Measurements from ENCODE around the gene SLC66A2. TPM values are rescaled to one million over a fixed set of nuclear protein-coding genes. Genes with fewer than 3 reads are reported as not detected.

SLC66A2 gene
- total and polyA plus RNA-seq, 2 experiments from 2014 or later, result 33.1 to 67.0 TPM

DNA sequence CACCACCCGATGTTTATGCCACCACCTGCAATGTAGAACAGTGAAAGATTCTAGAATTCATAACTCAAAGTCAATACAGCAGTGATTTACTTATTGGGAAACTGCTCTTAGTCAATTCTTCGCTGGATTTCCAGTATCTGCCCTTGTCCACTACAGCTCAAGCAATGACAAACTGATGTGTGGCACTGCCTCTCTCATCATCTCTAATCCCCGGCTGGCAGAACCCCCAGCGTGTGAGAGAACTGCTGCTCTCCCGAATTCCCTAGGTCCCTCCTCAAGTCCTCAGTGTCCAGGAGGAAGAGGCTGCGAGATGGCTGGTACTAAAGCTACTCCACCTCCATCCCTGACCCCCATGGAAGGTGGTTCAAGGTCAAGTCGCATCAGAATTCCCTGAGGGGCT, 35.3 kb upstream of the SLC66A2 start:
- peaks cover 69% of the 10 kb centered on the region for H3K79me2 ChIP-seq (ENCODE audit: insufficient read depth)
- in situ Hi-C loops (cut with MboI), result no loop called here
- no peaks in the 10 kb centered on the region for H3K9me2 ChIP-seq (ENCODE audit: insufficient read depth)
- H3K9me3 ChIP-seq (ENCODE audit: low read depth), result no peaks in the 10 kb centered on the region
- H3F3A ChIP-seq (ENCODE audit: insufficient read depth), result peaks cover 5% of the 10 kb centered on the region; the same call in 1 of the 2 replicates
- peaks cover 9% of the 10 kb centered on the region; the same call in 1 of the 2 replicates for H3K36me3 ChIP-seq (ENCODE audit: low read depth)
- no peak overlapping the region for H2AFZ ChIP-seq
- no peaks in the 10 kb centered on the region for H3K27me3 ChIP-seq (replicated peaks; ENCODE audit: insufficient read depth)
- peak overlapping the region; percentile 93 for H3K9ac ChIP-seq
- peak; percentile 49 for DNase-seq
- TF ChIP-seq EZH2 (IDR thresholded peaks at IDR 0.05; ENCODE audit: insufficient read depth, poor library complexity, severe bottlenecking) (no peak), EZH2phosphoT487 (IDR thresholded peaks at IDR 0.05; ENCODE audit: insufficient read depth, low read depth) (no peak)
- peak overlapping the region; percentile 100 for H3K4me2 ChIP-seq (ENCODE audit: unreplicated experiment)
- peak overlapping the region; percentile 93 for H3K27ac ChIP-seq
- H3K4me1 ChIP-seq (ENCODE audit: insufficient read depth), result peaks cover 9% of the 10 kb centered on the region; the same call in 1 of the 2 replicates
- WGBS, 2 experiments (ENCODE audit: low coverage in 1 of 2, low lambda C conversion rate in 2 of 2, missing lambda C conversion rate in 2 of 2), result 29 to 33% methylated on average over 7 of the region's 7 CpGs
- peaks cover 23% of the 10 kb centered on the region; the same call in 1 of the 2 replicates for H4K20me1 ChIP-seq (ENCODE audit: insufficient read depth)
- H3K4me3 ChIP-seq, result peak overlapping the region; percentile 98

DNA sequence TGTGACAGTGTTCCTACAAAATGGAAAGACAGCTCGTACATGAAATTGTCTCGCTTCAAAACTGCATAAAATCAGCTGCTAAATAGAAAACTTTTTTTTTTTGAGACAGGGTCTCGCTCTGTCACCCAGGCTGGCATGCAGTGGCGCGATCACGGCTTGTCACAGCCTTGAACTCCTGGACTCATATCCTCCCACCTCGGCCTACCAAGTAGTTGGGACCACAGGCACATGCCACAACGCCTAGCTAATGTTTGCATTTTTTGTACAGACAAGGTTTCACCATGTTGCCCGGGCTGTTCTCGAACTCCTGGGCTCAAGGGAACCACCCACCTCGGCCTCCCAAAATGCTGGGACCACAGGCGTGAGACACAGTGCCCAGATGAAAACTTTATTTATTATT, 33.7 kb upstream of the SLC66A2 start:
- no peak overlapping the region for H3K4me3 ChIP-seq
- no peaks in the 10 kb centered on the region for H3K27me3 ChIP-seq (replicated peaks; ENCODE audit: insufficient read depth)
- peaks cover 9% of the 10 kb centered on the region; the same call in 1 of the 2 replicates for H3K4me1 ChIP-seq (ENCODE audit: insufficient read depth)
- WGBS, 2 experiments (ENCODE audit: low coverage in 1 of 2, low lambda C conversion rate in 2 of 2, missing lambda C conversion rate in 2 of 2), result 92 to 93% methylated on average over 12 of the region's 12 CpGs
- H3K9me2 ChIP-seq (ENCODE audit: insufficient read depth), result no peaks in the 10 kb centered on the region
- peaks cover 23% of the 10 kb centered on the region; the same call in 1 of the 2 replicates for H4K20me1 ChIP-seq (ENCODE audit: insufficient read depth)
- no peak for TF ChIP-seq EZH2 (IDR thresholded peaks at IDR 0.05; ENCODE audit: insufficient read depth, poor library complexity, severe bottlenecking)
- TF ChIP-seq EZH2phosphoT487 (IDR thresholded peaks at IDR 0.05; ENCODE audit: insufficient read depth, low read depth), result no peak
- H3K4me2 ChIP-seq (ENCODE audit: unreplicated experiment), result no peak overlapping the region
- in situ Hi-C loops (cut with MboI), result no loop called here
- no peak overlapping the region for H2AFZ ChIP-seq
- H3K27ac ChIP-seq, result no peak overlapping the region
- DNase-seq, result no peak
- H3K79me2 ChIP-seq (ENCODE audit: insufficient read depth), result peaks cover 85% of the 10 kb centered on the region
- no peaks in the 10 kb centered on the region for H3K9me3 ChIP-seq (ENCODE audit: low read depth)
- peaks cover 5% of the 10 kb centered on the region; the same call in 1 of the 2 replicates for H3F3A ChIP-seq (ENCODE audit: insufficient read depth)
- no peak overlapping the region for H3K9ac ChIP-seq
- H3K36me3 ChIP-seq (ENCODE audit: low read depth), result peaks cover 9% of the 10 kb centered on the region; the same call in 1 of the 2 replicates

DNA sequence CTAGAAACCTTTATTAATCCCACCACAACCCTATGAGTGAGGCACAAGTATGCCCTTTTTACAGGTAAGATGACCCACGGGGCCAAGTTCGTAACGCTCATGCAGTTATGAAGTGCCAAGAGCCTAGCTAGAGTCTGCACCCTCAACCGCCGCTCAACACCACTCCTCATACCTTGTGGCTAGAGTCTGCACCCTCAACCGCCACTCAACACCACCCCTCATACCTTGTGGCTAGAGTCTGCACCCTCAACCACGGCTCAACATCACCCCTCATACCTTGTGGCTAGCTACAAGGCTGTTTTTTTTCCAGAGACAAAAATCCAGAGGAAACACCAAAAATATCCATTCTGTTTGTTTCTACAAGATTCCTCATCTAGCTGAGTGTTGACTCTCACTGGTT, 32.3 kb upstream of the SLC66A2 start:
- Histone ChIP-seq H3K4me1 (ENCODE audit: insufficient read depth) (peaks cover 4% of the 10 kb centered on the region; the same call in 1 of the 2 replicates), H3K9me2 (ENCODE audit: insufficient read depth) (no peaks in the 10 kb centered on the region), H3K27ac (no peak overlapping the region), H3K4me2 (ENCODE audit: unreplicated experiment) (no peak overlapping the region), H4K20me1 (ENCODE audit: insufficient read depth) (peaks cover 23% of the 10 kb centered on the region), H3K36me3 (ENCODE audit: low read depth) (peaks cover 9% of the 10 kb centered on the region; the same call in 1 of the 2 replicates), H3K27me3 (replicated peaks; ENCODE audit: insufficient read depth) (no peaks in the 10 kb centered on the region), H2AFZ (no peak overlapping the region), H3K9ac (no peak overlapping the region), H3K9me3 (ENCODE audit: low read depth) (no peaks in the 10 kb centered on the region), H3F3A (ENCODE audit: insufficient read depth) (peaks cover 5% of the 10 kb centered on the region; the same call in 1 of the 2 replicates), H3K79me2 (ENCODE audit: insufficient read depth) (peaks cover 95% of the 10 kb centered on the region), H3K4me3 (no peak overlapping the region)
- DNase-seq, result no peak
- in situ Hi-C loops (cut with MboI), result no loop called here
- TF ChIP-seq EZH2phosphoT487 (IDR thresholded peaks at IDR 0.05; ENCODE audit: insufficient read depth, low read depth) (no peak), EZH2 (IDR thresholded peaks at IDR 0.05; ENCODE audit: insufficient read depth, poor library complexity, severe bottlenecking) (no peak)
- 95 to 99% methylated on average over 7 of the region's 7 CpGs for WGBS, 2 experiments (ENCODE audit: low coverage in 1 of 2, low lambda C conversion rate in 2 of 2, missing lambda C conversion rate in 2 of 2)

DNA sequence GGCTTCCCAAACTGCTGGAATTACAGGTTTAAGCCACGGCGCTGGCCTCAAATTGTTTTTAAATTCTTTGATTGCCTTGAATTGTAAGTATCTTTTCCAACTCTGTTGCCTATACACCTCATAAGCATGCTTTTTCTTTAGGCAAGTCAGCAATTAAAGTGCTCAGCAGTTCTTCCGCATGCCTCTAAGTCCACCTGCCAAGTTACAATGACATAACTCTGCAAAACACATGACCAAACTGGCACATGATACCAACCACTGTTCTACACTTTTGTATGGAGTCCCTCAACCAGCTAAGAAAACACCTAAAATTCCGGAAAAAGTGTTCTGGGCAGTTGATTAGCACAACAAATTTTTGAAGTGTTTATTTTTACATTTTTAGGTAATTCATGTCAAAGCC, 31.8 kb upstream of the SLC66A2 start:
- 75 to 80% methylated on average over 4 of the region's 4 CpGs for whole genome bisulfite sequencing, 2 experiments (ENCODE audit: low coverage in 1 of 2, low lambda C conversion rate in 2 of 2, missing lambda C conversion rate in 2 of 2)
- Histone ChIP-seq H3K9me2 (ENCODE audit: insufficient read depth) (no peaks in the 10 kb centered on the region), H3F3A (ENCODE audit: insufficient read depth) (peaks cover 5% of the 10 kb centered on the region; the same call in 1 of the 2 replicates), H3K4me3 (no peak overlapping the region), H2AFZ (no peak overlapping the region), H3K27ac (no peak overlapping the region), H3K36me3 (ENCODE audit: low read depth) (peaks cover 9% of the 10 kb centered on the region; the same call in 1 of the 2 replicates), H3K79me2 (ENCODE audit: insufficient read depth) (peaks cover 100% of the 10 kb centered on the region), H3K27me3 (replicated peaks; ENCODE audit: insufficient read depth) (no peaks in the 10 kb centered on the region), H3K9ac (no peak overlapping the region), H3K4me2 (ENCODE audit: unreplicated experiment) (no peak overlapping the region), H3K4me1 (ENCODE audit: insufficient read depth) (peaks cover 4% of the 10 kb centered on the region; the same call in 1 of the 2 replicates), H4K20me1 (ENCODE audit: insufficient read depth) (peaks cover 23% of the 10 kb centered on the region), H3K9me3 (ENCODE audit: low read depth) (no peaks in the 10 kb centered on the region)
- DNase-seq, result no peak
- in situ Hi-C loops (cut with MboI), result no loop called here
- TF ChIP-seq EZH2 (IDR thresholded peaks at IDR 0.05; ENCODE audit: insufficient read depth, poor library complexity, severe bottlenecking), result no peak
- no peak for TF ChIP-seq EZH2phosphoT487 (IDR thresholded peaks at IDR 0.05; ENCODE audit: insufficient read depth, low read depth)

Measured in GM23248 (cell line).